Endothelial cell of umbilical vein (primary cell): ENCODE data around the gene MAS1L. TPM values are rescaled to one million over a fixed set of nuclear protein-coding genes. Genes with fewer than 3 reads are reported as not detected.

Experiments
- BruUV-seq: library from RNA; stranded (reverse); fragments of 400-500 nt; replicated peaks from 2 replicates; lab custom pipeline; 2021; lab: Mats Ljungman, UMichigan
- CTCF ChIA-PET: fragments of 300-600, 350-600 bp; sonication (Branson Sonifier 250); formaldehyde crosslinking; loops from one replicate; lab custom pipeline; 2021; ENCODE audit warnings: antibody characterized with exemption, inconsistent platforms; lab: Charles Lee
- POLR2A ChIA-PET: fragments of 300-600, 350-600 bp; sonication (Branson Sonifier 250); formaldehyde crosslinking; loops from one replicate; lab custom pipeline; 2021; ENCODE audit warnings: antibody characterized with exemption, inconsistent platforms; lab: Charles Lee
- DNase-seq: peaks from one replicate; pipeline ENCODE4 v3.0.0-alpha.2; 2011; ENCODE audit warnings: low read depth, low spot score
- FAIRE-seq: peaks from 2 replicates; lab custom pipeline; 2011; peaks lifted over from hg19 to GRCh38; lab: Jason Lieb, UNC
- H2AFZ ChIP-seq: 2 replicates; pipeline ENCODE4 v1.6.0; 2012; ENCODE audit warnings: low read depth, low read length, control low read depth, inconsistent platforms
- H3K27ac ChIP-seq: 2 replicates; pipeline ENCODE4 v1.5.1; 2011; ENCODE audit warnings: low read depth, mild to moderate bottlenecking, control low read depth, low read length, moderate library complexity; ENCODE audit not compliant: insufficient read depth
- H3K27me3 ChIP-seq, 2 experiments: 2 replicates each; pipeline versions ENCODE4 v1.6.0 to v1.6.1; 2011; ENCODE audit warnings: low read length in 2 of 2, mixed read lengths in 1 of 2; ENCODE audit not compliant: control insufficient read depth in 2 of 2, insufficient read depth in 2 of 2
- H3K36me3 ChIP-seq, 2 experiments: 2 replicates in 1 of 2; 3 replicates in 1 of 2; pipeline ENCODE4 v1.5.1; 2011; ENCODE audit warnings: low read length in 2 of 2, mild to moderate bottlenecking in 1 of 2, moderate library complexity in 1 of 2; ENCODE audit not compliant: control insufficient read depth in 2 of 2, insufficient read depth in 2 of 2; ENCODE audit errors: extremely low read depth in 1 of 2
- H3K4me1 ChIP-seq: 3 replicates; pipeline ENCODE4 v1.5.1; 2011; ENCODE audit warnings: mild to moderate bottlenecking, low read length; ENCODE audit not compliant: control insufficient read depth, insufficient read depth; ENCODE audit errors: extremely low read depth
- H3K4me2 ChIP-seq: 2 replicates; pipeline ENCODE4 v1.6.1; 2011; ENCODE audit warnings: low read length, control low read depth, mixed read lengths; ENCODE audit not compliant: insufficient read depth
- H3K4me3 ChIP-seq, 3 experiments: fragments of 200-600 bp in 1 of 3; sonication (generic), shearing (Covaris generic) in 1 of 3; replicated peaks in 1 of 3; 2 replicates each; pipeline ENCODE4 v1.5.1; 2011 to 2016; ENCODE audit warnings: control low read depth in 3 of 3, low read length in 3 of 3, mild to moderate bottlenecking in 2 of 3, inconsistent platforms in 1 of 3, low read depth in 1 of 3, moderate library complexity in 1 of 3; ENCODE audit not compliant: insufficient read depth in 1 of 3
- H3K79me2 ChIP-seq: 2 replicates; pipeline ENCODE4 v1.6.0; 2012; ENCODE audit warnings: low read length, inconsistent platforms; ENCODE audit not compliant: control insufficient read depth, insufficient read depth
- H3K9ac ChIP-seq: replicated peaks from 2 replicates; pipeline ENCODE3; 2011; ENCODE audit warnings: low read length, control low read depth; ENCODE audit not compliant: insufficient read depth; ENCODE audit errors: extremely low read depth
- H3K9me1 ChIP-seq: replicated peaks from 3 replicates; pipeline ENCODE4 v1.6.0; 2011; ENCODE audit warnings: mild to moderate bottlenecking, low read length; ENCODE audit not compliant: control insufficient read depth, insufficient read depth; ENCODE audit errors: extremely low read depth
- H3K9me3 ChIP-seq: replicated peaks from 2 replicates; pipeline ENCODE4 v1.5.1; 2012; ENCODE audit warnings: low read length, inconsistent platforms; ENCODE audit not compliant: control insufficient read depth, insufficient read depth
- H4K20me1 ChIP-seq: replicated peaks from 2 replicates; pipeline ENCODE3; 2011; ENCODE audit warnings: mild to moderate bottlenecking, low read length; ENCODE audit not compliant: control insufficient read depth, insufficient read depth; ENCODE audit errors: extremely low read depth
- EZH2 ChIP-seq: IDR thresholded peaks from 2 replicates; pipeline ENCODE4 v1.6.1; 2012; ENCODE audit warnings: borderline replicate concordance, low read depth, mild to moderate bottlenecking, moderate library complexity, low read length, inconsistent platforms; ENCODE audit not compliant: severe bottlenecking
- FOS ChIP-seq: IDR thresholded peaks from 2 replicates; pipeline ENCODE4 v1.6.1; 2011; ENCODE audit warnings: mild to moderate bottlenecking, low read length, moderate library complexity, borderline replicate concordance; ENCODE audit not compliant: insufficient read depth
- GATA2 ChIP-seq: IDR thresholded peaks from 2 replicates; pipeline ENCODE4 v1.7.0; 2011; ENCODE audit warnings: low read depth, mild to moderate bottlenecking, moderate library complexity, mixed read lengths, low read length; ENCODE audit not compliant: insufficient read length, insufficient read depth
- JUN ChIP-seq: IDR thresholded peaks from 2 replicates; pipeline ENCODE4 v1.6.1; 2011; ENCODE audit warnings: borderline replicate concordance, low read depth; ENCODE audit not compliant: insufficient read length, insufficient read depth
- MYC ChIP-seq: IDR thresholded peaks from one replicate; pipeline ENCODE4 v1.6.1; 2011; ENCODE audit warnings: mild to moderate bottlenecking, low read depth, low read length
- POLR2A ChIP-seq: IDR thresholded peaks from 2 replicates; pipeline ENCODE4 v1.6.1; 2012; ENCODE audit warnings: low read depth, mild to moderate bottlenecking, control low read depth, low read length
- POLR2AphosphoS5 ChIP-seq: IDR thresholded peaks from 2 replicates; pipeline ENCODE4 v1.6.1; 2012; ENCODE audit warnings: low read depth, mild to moderate bottlenecking, control low read depth, low read length, moderate library complexity; ENCODE audit not compliant: insufficient read depth
- dilution Hi-C: fragments of 300-500 bp; cut with MboI; formaldehyde crosslinking; loops from one replicate; pipeline ENCODE4 v1.15.0; 2019; ENCODE audit warnings: low sequenced_read_pairs; ENCODE audit not compliant: extremely low pct_ligation_motif_present
- intact Hi-C: fragments of 100-400 bp; cut with micrococcal nuclease; formaldehyde crosslinking; loops from one replicate; pipeline ENCODE4 v1.10.0; 2022
- polyA plus RNA-seq, 4 experiments: library from polyadenylated mRNA; depleted of rRNA in 3 of 4; stranded (reverse) in 3 of 4; unstranded in 1 of 4; fragments of >200 nt; gene quantifications; 2 replicates each; pipeline versions ENCODE4 v1.2.1 to v1.2.3, GENCODE V29; 2011 to 2012; ENCODE audit warnings: missing spikeins in 1 of 4
- total RNA-seq: library from RNA; stranded (reverse); gene quantifications from 2 replicates; pipeline ENCODE4 v1.2.3, GENCODE V29; 2021
- TF ChIP-seq, protein P1 (sequence below): IDR thresholded peaks from 2 replicates; pipeline ENCODE4 v1.6.1; 2011; ENCODE audit not compliant: insufficient read depth, insufficient read length

Gene MAS1L
- total and polyA plus RNA-seq, 2 donors (not counting 3 experiments of a cell fraction or from before 2014, with no cell fraction given): not detected

DNA sequence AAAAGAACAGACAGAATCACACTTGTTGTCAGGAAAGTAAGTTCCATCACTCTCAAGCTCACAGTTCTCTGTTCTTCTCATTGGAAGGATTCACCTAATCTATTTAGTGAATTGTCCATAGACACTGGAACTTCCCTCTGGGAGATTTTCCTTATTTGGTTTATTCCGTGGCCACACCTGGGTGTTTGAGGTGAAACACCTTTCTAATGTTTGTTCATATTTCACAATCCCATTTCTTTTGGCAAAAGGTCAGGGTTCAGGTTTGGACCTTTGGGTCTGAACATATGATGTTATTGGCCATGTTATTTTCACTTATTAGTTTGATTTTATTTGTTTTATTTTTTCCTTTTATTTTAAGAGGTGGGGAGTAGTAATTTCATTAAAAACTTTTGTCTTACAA, 4.0 kb downstream of the MAS1L start:
- H3K4me3 ChIP-seq: no peak overlapping the region
- POLR2A ChIA-PET: no interaction called here
- BruUV-seq: no TSS peak
- no peaks in the 10 kb centered on the region for H4K20me1 ChIP-seq
- H3K9ac ChIP-seq: no peak overlapping the region
- H3K79me2 ChIP-seq: no peaks in the 10 kb centered on the region
- no peaks in the 10 kb centered on the region for H3K27me3 ChIP-seq
- H3K27ac ChIP-seq: no peak overlapping the region
- DNase-seq (no peak), FAIRE-seq (no peak)
- intact Hi-C loops: no loop called here
- no peak overlapping the region for H3K4me2 ChIP-seq
- H3K4me1 ChIP-seq: no peaks in the 10 kb centered on the region
- H3K9me3 ChIP-seq: no peaks in the 10 kb centered on the region
- no peaks in the 10 kb centered on the region for H3K36me3 ChIP-seq
- H3K9me1 ChIP-seq: no peaks in the 10 kb centered on the region
- no peak overlapping the region for H2AFZ ChIP-seq
- dilution Hi-C loops: no loop called here
- TF ChIP-seq GATA2 (no peak), FOS (no peak), MYC (no peak), JUN (no peak), POLR2A (no peak), POLR2AphosphoS5 (no peak), EZH2 (no peak)
- TF ChIP-seq, protein P1, sequence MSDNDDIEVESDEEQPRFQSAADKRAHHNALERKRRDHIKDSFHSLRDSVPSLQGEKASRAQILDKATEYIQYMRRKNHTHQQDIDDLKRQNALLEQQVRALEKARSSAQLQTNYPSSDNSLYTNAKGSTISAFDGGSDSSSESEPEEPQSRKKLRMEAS: no peak
- CTCF ChIA-PET: no interaction called here

DNA sequence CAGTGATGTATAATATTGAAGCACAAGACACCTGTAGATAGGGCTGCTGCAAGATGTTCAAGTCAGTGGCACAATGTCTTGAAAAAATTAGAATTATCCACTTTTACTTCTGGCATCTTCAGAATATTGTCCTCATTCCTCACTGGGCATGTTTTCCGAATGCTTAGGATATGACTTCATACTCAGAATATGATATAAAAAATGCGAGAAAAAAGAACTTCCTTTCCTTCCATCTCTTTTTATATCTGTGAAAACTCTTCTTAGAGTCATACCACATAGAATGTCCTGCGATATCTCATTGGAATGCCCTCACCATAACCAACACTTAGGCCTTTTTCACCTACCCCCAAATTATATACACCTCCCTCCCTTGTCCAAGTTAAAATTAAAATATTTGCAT, 4.6 kb downstream of the MAS1L start:
- TF ChIP-seq FOS (peak; percentile 12), GATA2 (no peak)
- dilution Hi-C loops: no loop called here

More for the DNA sequence above, 4.6 kb downstream of the MAS1L start:
- no peak overlapping the region for H3K27ac ChIP-seq
- no peaks in the 10 kb centered on the region for H3K79me2 ChIP-seq
- H2AFZ ChIP-seq: no peak overlapping the region
- intact Hi-C loops: no loop called here
- ChIA-PET POLR2A (no interaction called here), CTCF (no interaction called here)
- no peak for FAIRE-seq
- no peak overlapping the region for H3K9ac ChIP-seq
- no peaks in the 10 kb centered on the region for H3K4me1 ChIP-seq
- H3K9me1 ChIP-seq: no peaks in the 10 kb centered on the region
- no peaks in the 10 kb centered on the region for H4K20me1 ChIP-seq
- no peak overlapping the region for H3K4me2 ChIP-seq
- no peak for DNase-seq
- no peak overlapping the region for H3K4me3 ChIP-seq
- H3K36me3 ChIP-seq: no peaks in the 10 kb centered on the region
- no peaks in the 10 kb centered on the region for H3K9me3 ChIP-seq
- no TSS peak for BruUV-seq
- no peaks in the 10 kb centered on the region for H3K27me3 ChIP-seq
